Neural cell (in vitro differentiated cells): ENCODE measurements around the gene DACH1. TPM values are rescaled to one million over a fixed set of nuclear protein-coding genes. Genes with fewer than 3 reads are reported as not detected.

Experiments used
- H2AFZ ChIP-seq: fragments of 200-600, 300-800 bp; sonication (generic), shearing (Covaris generic); 2 replicates; pipeline ENCODE4 v1.6.0; 2014; ENCODE audit warnings: low read depth, mild to moderate bottlenecking, antibody characterized with exemption, low read length, moderate library complexity
- H3F3A ChIP-seq: fragments of 200-600 bp; shearing (Covaris generic); 2 replicates; pipeline ENCODE4 v1.6.1; 2016; ENCODE audit warnings: mild to moderate bottlenecking, moderate library complexity, mixed read lengths, antibody characterized with exemption, low read length; ENCODE audit not compliant: insufficient read depth, poor library complexity, severe bottlenecking
- H3K27ac ChIP-seq: fragments of 200-600, 300-800 bp; sonication (generic), shearing (Covaris generic); 2 replicates; pipeline ENCODE4 v1.5.1; 2014; ENCODE audit warnings: mild to moderate bottlenecking, low read length, moderate library complexity
- H3K27me3 ChIP-seq: fragments of 300-800, 200-600 bp; sonication (generic), shearing (Covaris generic); 2 replicates; pipeline ENCODE4 v1.6.0; 2014; ENCODE audit warnings: mild to moderate bottlenecking, low read depth, low read length, moderate library complexity; ENCODE audit not compliant: insufficient read depth
- H3K36me3 ChIP-seq: fragments of 300-800, 200-600 bp; sonication (generic), shearing (Covaris generic); 2 replicates; pipeline ENCODE4 v1.5.1; 2014; ENCODE audit warnings: mild to moderate bottlenecking, antibody characterized with exemption, low read length, moderate library complexity; ENCODE audit not compliant: insufficient read depth
- H3K4me2 ChIP-seq: fragments of 300-800, 200-600 bp; sonication (generic), shearing (Covaris generic); 2 replicates; pipeline ENCODE4 v1.6.0; 2014; ENCODE audit warnings: mild to moderate bottlenecking, low read length
- H3K4me3 ChIP-seq: fragments of 300-800, 200-600 bp; sonication (generic), shearing (Covaris generic); 2 replicates; pipeline ENCODE4 v1.5.1; 2014; ENCODE audit warnings: mild to moderate bottlenecking, low read length, moderate library complexity
- H3K79me2 ChIP-seq: fragments of 200-600 bp; shearing (Covaris generic); replicated peaks from 2 replicates; pipeline ENCODE4 v1.6.0; 2014; ENCODE audit warnings: mild to moderate bottlenecking, low read length, moderate library complexity; ENCODE audit not compliant: insufficient read depth
- H3K9ac ChIP-seq: fragments of 300-800, 200-600 bp; sonication (generic), shearing (Covaris generic); 2 replicates; pipeline ENCODE4 v1.6.1; 2016; ENCODE audit warnings: mild to moderate bottlenecking, low read length, mixed read lengths
- H3K9me2 ChIP-seq: fragments of 200-600 bp; shearing (Covaris generic); 2 replicates; pipeline ENCODE4 v1.6.1; 2016; ENCODE audit warnings: mild to moderate bottlenecking, low read length, mixed read lengths; ENCODE audit not compliant: insufficient read depth
- H3K9me3 ChIP-seq: fragments of 200-600, 300-800 bp; sonication (generic), shearing (Covaris generic); 2 replicates; pipeline ENCODE4 v1.6.1; 2016; ENCODE audit warnings: mild to moderate bottlenecking, mixed run types, low read length, moderate library complexity, mixed read lengths
- H4K20me1 ChIP-seq: fragments of 200-600 bp; shearing (Covaris generic); 2 replicates; pipeline ENCODE4 v1.6.1; 2016; ENCODE audit warnings: mild to moderate bottlenecking, mixed run types; ENCODE audit not compliant: insufficient read depth
- EP300 ChIP-seq: fragments of 450-650 bp; conservative IDR thresholded peaks from 2 replicates; pipeline ENCODE4 v1.6.1; 2014; ENCODE audit warnings: antibody characterized with exemption, mild to moderate bottlenecking, moderate library complexity; ENCODE audit not compliant: poor library complexity, severe bottlenecking
- EZH2 ChIP-seq: fragments of 200-600, 300-800 bp; shearing (Covaris generic), sonication (generic); IDR thresholded peaks from 2 replicates; pipeline ENCODE4 v1.6.1; 2014; ENCODE audit warnings: antibody characterized with exemption, low read length, borderline replicate concordance, mild to moderate bottlenecking; ENCODE audit not compliant: insufficient read depth, poor library complexity, severe bottlenecking
- MXI1 ChIP-seq: fragments of 450-650 bp; conservative IDR thresholded peaks from 2 replicates; pipeline ENCODE4 v1.6.1; 2014; ENCODE audit warnings: antibody characterized with exemption, mild to moderate bottlenecking; ENCODE audit not compliant: poor library complexity, severe bottlenecking
- POLR2AphosphoS5 ChIP-seq: IDR thresholded peaks from 2 replicates; pipeline ENCODE4 v1.6.1; 2012
- RAD21 ChIP-seq: fragments of 450-650 bp; conservative IDR thresholded peaks from 2 replicates; pipeline ENCODE4 v1.6.1; 2014; ENCODE audit warnings: antibody characterized with exemption, mild to moderate bottlenecking, moderate library complexity
- SMC3 ChIP-seq: fragments of 450-650 bp; conservative IDR thresholded peaks from 2 replicates; pipeline ENCODE4 v1.6.1; 2014; ENCODE audit warnings: antibody characterized with exemption, mild to moderate bottlenecking, moderate library complexity; ENCODE audit not compliant: poor library complexity
- TAF1 ChIP-seq: IDR thresholded peaks from 2 replicates; pipeline ENCODE4 v1.6.1; 2012; ENCODE audit warnings: low read depth
- polyA plus RNA-seq: library from polyadenylated mRNA; depleted of rRNA; stranded (reverse); fragments of >200 nt; gene quantifications from 2 replicates; pipeline ENCODE4 v1.2.3, GENCODE V29; 2014
- TF ChIP-seq, protein P1 (sequence below): IDR thresholded peaks from 2 replicates; pipeline ENCODE4 v1.6.1; 2012; ENCODE audit warnings: borderline replicate concordance
- TF ChIP-seq, protein P2 (sequence below): fragments of 450-650 bp; IDR thresholded peaks from 2 replicates; pipeline ENCODE4 v1.5.1; 2014; ENCODE audit warnings: antibody characterized with exemption, mild to moderate bottlenecking, moderate library complexity; ENCODE audit not compliant: poor library complexity, severe bottlenecking

Gene DACH1
- polyA plus RNA-seq, 1 donor from 2014 or later: 20.0 TPM

DNA sequence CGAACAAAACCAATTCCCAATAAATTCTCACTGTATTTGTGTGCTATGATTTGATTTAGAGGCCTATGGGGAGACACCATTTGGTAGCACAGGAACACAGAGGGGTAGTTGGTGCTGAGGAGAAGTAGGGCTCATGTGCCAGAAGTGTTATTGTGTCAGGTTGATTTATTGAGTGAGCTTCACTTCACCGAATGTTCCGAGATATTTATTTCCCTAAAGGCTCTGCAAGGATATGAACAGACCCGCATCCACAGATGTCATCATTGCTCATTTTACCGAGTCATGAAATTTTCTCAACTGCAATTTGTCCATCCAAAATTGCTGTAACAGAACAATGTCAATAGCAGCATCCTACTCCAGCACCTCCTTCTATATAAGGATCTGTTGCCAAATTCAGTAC, 69.5 kb downstream of the DACH1 start:
- Histone ChIP-seq H3K4me3 (no peak overlapping the region), H3K9me3 (no peaks in the 10 kb centered on the region), H3K79me2 (no peaks in the 10 kb centered on the region), H3K27ac (no peak overlapping the region), H3K36me3 (no peaks in the 10 kb centered on the region), H3K27me3 (no peaks in the 10 kb centered on the region), H3K9me2 (no peaks in the 10 kb centered on the region), H2AFZ (no peak overlapping the region), H3K9ac (no peak overlapping the region), H3F3A (no peaks in the 10 kb centered on the region), H3K4me2 (no peak overlapping the region), H4K20me1 (no peaks in the 10 kb centered on the region)
- TF ChIP-seq TAF1: no peak
- no peak for TF ChIP-seq EZH2
- no peak for TF ChIP-seq SMC3
- TF ChIP-seq, protein P1, sequence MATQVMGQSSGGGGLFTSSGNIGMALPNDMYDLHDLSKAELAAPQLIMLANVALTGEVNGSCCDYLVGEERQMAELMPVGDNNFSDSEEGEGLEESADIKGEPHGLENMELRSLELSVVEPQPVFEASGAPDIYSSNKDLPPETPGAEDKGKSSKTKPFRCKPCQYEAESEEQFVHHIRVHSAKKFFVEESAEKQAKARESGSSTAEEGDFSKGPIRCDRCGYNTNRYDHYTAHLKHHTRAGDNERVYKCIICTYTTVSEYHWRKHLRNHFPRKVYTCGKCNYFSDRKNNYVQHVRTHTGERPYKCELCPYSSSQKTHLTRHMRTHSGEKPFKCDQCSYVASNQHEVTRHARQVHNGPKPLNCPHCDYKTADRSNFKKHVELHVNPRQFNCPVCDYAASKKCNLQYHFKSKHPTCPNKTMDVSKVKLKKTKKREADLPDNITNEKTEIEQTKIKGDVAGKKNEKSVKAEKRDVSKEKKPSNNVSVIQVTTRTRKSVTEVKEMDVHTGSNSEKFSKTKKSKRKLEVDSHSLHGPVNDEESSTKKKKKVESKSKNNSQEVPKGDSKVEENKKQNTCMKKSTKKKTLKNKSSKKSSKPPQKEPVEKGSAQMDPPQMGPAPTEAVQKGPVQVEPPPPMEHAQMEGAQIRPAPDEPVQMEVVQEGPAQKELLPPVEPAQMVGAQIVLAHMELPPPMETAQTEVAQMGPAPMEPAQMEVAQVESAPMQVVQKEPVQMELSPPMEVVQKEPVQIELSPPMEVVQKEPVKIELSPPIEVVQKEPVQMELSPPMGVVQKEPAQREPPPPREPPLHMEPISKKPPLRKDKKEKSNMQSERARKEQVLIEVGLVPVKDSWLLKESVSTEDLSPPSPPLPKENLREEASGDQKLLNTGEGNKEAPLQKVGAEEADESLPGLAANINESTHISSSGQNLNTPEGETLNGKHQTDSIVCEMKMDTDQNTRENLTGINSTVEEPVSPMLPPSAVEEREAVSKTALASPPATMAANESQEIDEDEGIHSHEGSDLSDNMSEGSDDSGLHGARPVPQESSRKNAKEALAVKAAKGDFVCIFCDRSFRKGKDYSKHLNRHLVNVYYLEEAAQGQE: no peak

DNA sequence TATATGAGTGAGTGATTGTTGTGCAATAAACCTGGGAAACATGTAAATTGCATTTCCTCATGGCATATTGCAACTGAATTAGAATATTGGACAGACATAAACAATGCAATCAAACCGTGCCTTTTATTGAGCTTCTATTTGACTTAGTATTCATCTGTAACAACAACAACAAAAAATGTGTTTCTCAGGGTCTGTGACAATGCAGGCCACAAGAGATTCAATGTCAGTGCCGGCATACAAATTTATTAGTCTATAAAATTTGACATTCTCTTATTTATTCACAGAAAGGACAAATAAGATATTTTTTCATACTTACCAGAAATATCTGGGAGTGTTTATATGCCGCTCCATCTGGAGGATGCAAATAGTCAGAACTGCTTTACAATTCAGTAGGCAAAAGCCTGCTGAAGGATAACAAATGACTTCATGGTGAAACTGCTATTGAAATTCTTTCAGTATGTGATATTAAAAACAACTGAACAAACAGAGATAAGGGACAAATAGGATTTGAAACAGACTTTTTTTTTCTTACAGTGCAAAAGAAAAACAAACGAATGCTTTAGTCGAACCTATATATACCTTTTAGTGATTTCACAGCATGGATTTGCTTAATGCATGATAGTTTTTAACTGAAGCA, 77.2 kb downstream of the DACH1 start:
- Histone ChIP-seq H3K9ac (no peak overlapping the region), H3K36me3 (no peaks in the 10 kb centered on the region), H2AFZ (no peak overlapping the region), H3K9me2 (no peaks in the 10 kb centered on the region), H3K4me2 (no peak overlapping the region), H3K79me2 (no peaks in the 10 kb centered on the region), H3K9me3 (no peaks in the 10 kb centered on the region), H3K4me3 (no peak overlapping the region), H3K27me3 (no peaks in the 10 kb centered on the region), H3F3A (peaks cover 16% of the 10 kb centered on the region), H4K20me1 (no peaks in the 10 kb centered on the region), H3K27ac (no peak overlapping the region)
- TF ChIP-seq TAF1: no peak
- TF ChIP-seq, protein P2, sequence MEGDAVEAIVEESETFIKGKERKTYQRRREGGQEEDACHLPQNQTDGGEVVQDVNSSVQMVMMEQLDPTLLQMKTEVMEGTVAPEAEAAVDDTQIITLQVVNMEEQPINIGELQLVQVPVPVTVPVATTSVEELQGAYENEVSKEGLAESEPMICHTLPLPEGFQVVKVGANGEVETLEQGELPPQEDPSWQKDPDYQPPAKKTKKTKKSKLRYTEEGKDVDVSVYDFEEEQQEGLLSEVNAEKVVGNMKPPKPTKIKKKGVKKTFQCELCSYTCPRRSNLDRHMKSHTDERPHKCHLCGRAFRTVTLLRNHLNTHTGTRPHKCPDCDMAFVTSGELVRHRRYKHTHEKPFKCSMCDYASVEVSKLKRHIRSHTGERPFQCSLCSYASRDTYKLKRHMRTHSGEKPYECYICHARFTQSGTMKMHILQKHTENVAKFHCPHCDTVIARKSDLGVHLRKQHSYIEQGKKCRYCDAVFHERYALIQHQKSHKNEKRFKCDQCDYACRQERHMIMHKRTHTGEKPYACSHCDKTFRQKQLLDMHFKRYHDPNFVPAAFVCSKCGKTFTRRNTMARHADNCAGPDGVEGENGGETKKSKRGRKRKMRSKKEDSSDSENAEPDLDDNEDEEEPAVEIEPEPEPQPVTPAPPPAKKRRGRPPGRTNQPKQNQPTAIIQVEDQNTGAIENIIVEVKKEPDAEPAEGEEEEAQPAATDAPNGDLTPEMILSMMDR: no peak
- TF ChIP-seq EZH2: no peak
- no peak for TF ChIP-seq POLR2AphosphoS5
- TF ChIP-seq RAD21: no peak
- no peak for TF ChIP-seq MXI1
- TF ChIP-seq EP300: no peak
- TF ChIP-seq SMC3: no peak
- TF ChIP-seq, protein P1: no peak
